Stimulated activated naive CD8-positive, alpha-beta T cell treated with anti-CD3 and anti-CD28 coated beads, Interleukin-15, amount 100 ng/mL, for 72 hours (primary cell): ENCODE measurements around the gene RALY.

Source experiments
- ATAC-seq: fragments of 150-1000 bp; cut with Tn5 transposase; 2 replicates; pipeline ENCODE4 v1.10.0; 2021; ENCODE audit warnings: mild to moderate bottlenecking, moderate library complexity
- DNase-seq, 2 donors: peaks; one replicate each; pipeline ENCODE4 v3.0.0; 2021 to 2022
- H3K27ac Mint-ChIP-seq, 2 donors: one replicate each; pipeline ENCODE4 v1.8.0; 2022; ENCODE audit warnings: mild to moderate bottlenecking in 2 of 2, mixed read lengths in 2 of 2, moderate library complexity in 2 of 2
- H3K27me3 Mint-ChIP-seq: one replicate; pipeline ENCODE4 v1.8.0; 2022; ENCODE audit warnings: mixed read lengths
- H3K4me1 Mint-ChIP-seq: one replicate; pipeline ENCODE4 v1.8.0; 2022; ENCODE audit warnings: mild to moderate bottlenecking, mixed read lengths
- H3K4me3 Mint-ChIP-seq, 2 donors: one replicate each; pipeline ENCODE4 v1.8.0; 2022; ENCODE audit warnings: mild to moderate bottlenecking in 2 of 2, mixed read lengths in 2 of 2, moderate library complexity in 1 of 2
- H3K9me3 Mint-ChIP-seq, 2 donors: one replicate each; pipeline ENCODE4 v1.8.0; 2022; ENCODE audit warnings: mixed read lengths in 2 of 2

The RALY gene

GRCh38 chr20:34109442-34109841, 115.7 kb downstream of the RALY start:
- Mint-ChIP-seq H3K27me3 (no peaks in the 10 kb centered on the region), H3K27ac (peak overlapping the region in 1 of 2 donors; percentile 86), H3K4me3 (peak overlapping the region; percentile 90 to 92), H3K9me3 (no peaks in the 10 kb centered on the region), H3K4me1 (peaks cover 71% of the 10 kb centered on the region)
- ATAC-seq (no peak), DNase-seq (no peak)

GRCh38 chr20:34110025-34110744, 116.5 kb downstream of the RALY start:
- Mint-ChIP-seq H3K4me3 (peak overlapping the region; percentile 90 to 92), H3K27ac (peak overlapping the region; percentile 100), H3K4me1 (peaks cover 63% of the 10 kb centered on the region), H3K27me3 (no peaks in the 10 kb centered on the region), H3K9me3 (no peaks in the 10 kb centered on the region)
- DNase-seq: no peak
- ATAC-seq: no peak

- DNase-seq (peak in 1 of 2 donors; percentile 15), ATAC-seq (peak; percentile 6)
- Mint-ChIP-seq H3K27ac (peak overlapping the region; percentile 100), H3K4me1 (peaks cover 55% of the 10 kb centered on the region), H3K4me3 (peak overlapping the region; percentile 90 to 92), H3K27me3 (no peaks in the 10 kb centered on the region), H3K9me3 (no peaks in the 10 kb centered on the region)
Measured at GRCh38 chr20:34110745-34111641, 117.3 kb downstream of the RALY start.

- Mint-ChIP-seq H3K4me3 (peak within 1 kb of the TSS; percentile 90 to 92), H3K27me3 (no peaks in the 10 kb centered on the region), H3K9me3 (no peaks in the 10 kb centered on the region)
Measured at GRCh38 chr20:34111702-34112599, 118.2 kb downstream of the RALY start, which contains the start of gene EIF2S2. Gene EIF2S2 (minus strand): TSS chr20:34112243. CDS start chr20:34112110, 133 bp downstream.

GRCh38 chr20:34112600-34113101, 118.9 kb downstream of the RALY start:
- peak overlapping the region; percentile 100 for H3K27ac Mint-ChIP-seq
- peak overlapping the region; percentile 90 to 92 for H3K4me3 Mint-ChIP-seq
- no peaks in the 10 kb centered on the region for H3K27me3 Mint-ChIP-seq
- DNase-seq (peak in 1 of 2 donors; percentile 30), ATAC-seq (no peak)
- no peaks in the 10 kb centered on the region for H3K9me3 Mint-ChIP-seq
- H3K4me1 Mint-ChIP-seq: peaks cover 39% of the 10 kb centered on the region

More at GRCh38 chr20:34111702-34112599, 118.2 kb downstream of the RALY start, which contains the start of gene EIF2S2:
- Mint-ChIP-seq H3K27ac (peak within 1 kb of the TSS; percentile 100), H3K4me1 (peaks cover 46% of the 10 kb centered on the region)
- DNase-seq: peak; percentile 94 to 97
- ATAC-seq: peak; percentile 93

GRCh38 chr20:34114809-34115208, 121.1 kb downstream of the RALY start:
- Mint-ChIP-seq H3K27me3 (no peaks in the 10 kb centered on the region), H3K9me3 (no peaks in the 10 kb centered on the region), H3K4me3 (no peak overlapping the region), H3K27ac (peak overlapping the region in 1 of 2 donors; percentile 35), H3K4me1 (peaks cover 17% of the 10 kb centered on the region)
- DNase-seq (no peak), ATAC-seq (no peak)

- ATAC-seq (no peak), DNase-seq (no peak)
- Mint-ChIP-seq H3K4me1 (peaks cover 13% of the 10 kb centered on the region), H3K27ac (no peak overlapping the region), H3K27me3 (no peaks in the 10 kb centered on the region), H3K4me3 (no peak overlapping the region), H3K9me3 (no peaks in the 10 kb centered on the region)
Measured at GRCh38 chr20:34115232-34115631, 121.5 kb downstream of the RALY start.

- H3K27ac Mint-ChIP-seq: no peak overlapping the region
- no peak for ATAC-seq
- no peaks in the 10 kb centered on the region for H3K27me3 Mint-ChIP-seq
- no peak for DNase-seq
- H3K9me3 Mint-ChIP-seq: no peaks in the 10 kb centered on the region
- no peak overlapping the region for H3K4me3 Mint-ChIP-seq
- peaks cover 13% of the 10 kb centered on the region for H3K4me1 Mint-ChIP-seq
Measured at GRCh38 chr20:34120213-34120612, 126.5 kb downstream of the RALY start.

- ATAC-seq: no peak
Measured at GRCh38 chr20:34122274-34122980, 128.7 kb downstream of the RALY start.

GRCh38 chr20:34123309-34123708, 129.6 kb downstream of the RALY start:
- peaks cover 14% of the 10 kb centered on the region for H3K4me1 Mint-ChIP-seq
- ATAC-seq: no peak
- H3K27me3 Mint-ChIP-seq: peaks cover 19% of the 10 kb centered on the region
- no peaks in the 10 kb centered on the region for H3K9me3 Mint-ChIP-seq
- no peak for DNase-seq
- H3K4me3 Mint-ChIP-seq: no peak overlapping the region
- no peak overlapping the region for H3K27ac Mint-ChIP-seq

More at GRCh38 chr20:34122274-34122980, 128.7 kb downstream of the RALY start:
- Mint-ChIP-seq H3K27ac (no peak overlapping the region), H3K4me3 (no peak overlapping the region), H3K9me3 (no peaks in the 10 kb centered on the region), H3K4me1 (peaks cover 14% of the 10 kb centered on the region), H3K27me3 (peaks cover 19% of the 10 kb centered on the region)
- DNase-seq: no peak

- Mint-ChIP-seq H3K4me1 (peaks cover 14% of the 10 kb centered on the region), H3K4me3 (no peak overlapping the region), H3K27ac (peak overlapping the region in 1 of 2 donors; percentile 1), H3K27me3 (peaks cover 19% of the 10 kb centered on the region), H3K9me3 (no peaks in the 10 kb centered on the region)
- ATAC-seq (no peak), DNase-seq (no peak)
Measured at GRCh38 chr20:34124469-34125249, 130.9 kb downstream of the RALY start.

- H3K27me3 Mint-ChIP-seq: peaks cover 19% of the 10 kb centered on the region
- ATAC-seq (no peak), DNase-seq (no peak)
- no peaks in the 10 kb centered on the region for H3K9me3 Mint-ChIP-seq
- H3K27ac Mint-ChIP-seq: no peak overlapping the region
- peaks cover 14% of the 10 kb centered on the region for H3K4me1 Mint-ChIP-seq
- H3K4me3 Mint-ChIP-seq: no peak overlapping the region
Measured at GRCh38 chr20:34127792-34128191, 134.1 kb downstream of the RALY start.

GRCh38 chr20:34129518-34130162, 135.9 kb downstream of the RALY start:
- peak; percentile 56 to 62 for DNase-seq
- no peak overlapping the region for H3K27ac Mint-ChIP-seq
- H3K4me1 Mint-ChIP-seq: peaks cover 7% of the 10 kb centered on the region
- H3K4me3 Mint-ChIP-seq: peak overlapping the region in 1 of 2 donors; percentile 16
- peaks cover 19% of the 10 kb centered on the region for H3K27me3 Mint-ChIP-seq
- H3K9me3 Mint-ChIP-seq: no peaks in the 10 kb centered on the region
- ATAC-seq: peak; percentile 84
